ENCODE data around the gene CCDC3.
"Not testable (repeated sequence)": the region's sequence is repeated elsewhere in the genome, so short reads cannot be mapped to it uniquely, and the experiment has no call there.

CCDC3 gene

GRCh38 chr10:13001041-13001886 lies at the start of gene CCDC3:
CCDC3 (minus strand) TSS chr10:13001713; CDS start chr10:13001570, 143 bp downstream.
- no peak for DNase-seq (ENCODE audit: low read depth in 2 of 2, low spot score in 1 of 2)

GRCh38 chr10:13051126-13051694 lies 49.7 kb upstream of the CCDC3 start:
- DNase-seq (ENCODE audit: low read depth in 2 of 2, low spot score in 1 of 2): no peak

GRCh38 chr10:13049774-13050420 lies 48.4 kb upstream of the CCDC3 start:
- no peak for DNase-seq (ENCODE audit: low read depth in 2 of 2, low spot score in 1 of 2)

GRCh38 chr10:13048762-13049161 lies 47.2 kb upstream of the CCDC3 start:
- no peak for DNase-seq (ENCODE audit: low read depth in 2 of 2, low spot score in 1 of 2)

- DNase-seq (ENCODE audit: low read depth in 2 of 2, low spot score in 1 of 2): no peak
These were observed 46.2 kb upstream of the CCDC3 start for GRCh38 chr10:13047529-13048206.

DNA sequence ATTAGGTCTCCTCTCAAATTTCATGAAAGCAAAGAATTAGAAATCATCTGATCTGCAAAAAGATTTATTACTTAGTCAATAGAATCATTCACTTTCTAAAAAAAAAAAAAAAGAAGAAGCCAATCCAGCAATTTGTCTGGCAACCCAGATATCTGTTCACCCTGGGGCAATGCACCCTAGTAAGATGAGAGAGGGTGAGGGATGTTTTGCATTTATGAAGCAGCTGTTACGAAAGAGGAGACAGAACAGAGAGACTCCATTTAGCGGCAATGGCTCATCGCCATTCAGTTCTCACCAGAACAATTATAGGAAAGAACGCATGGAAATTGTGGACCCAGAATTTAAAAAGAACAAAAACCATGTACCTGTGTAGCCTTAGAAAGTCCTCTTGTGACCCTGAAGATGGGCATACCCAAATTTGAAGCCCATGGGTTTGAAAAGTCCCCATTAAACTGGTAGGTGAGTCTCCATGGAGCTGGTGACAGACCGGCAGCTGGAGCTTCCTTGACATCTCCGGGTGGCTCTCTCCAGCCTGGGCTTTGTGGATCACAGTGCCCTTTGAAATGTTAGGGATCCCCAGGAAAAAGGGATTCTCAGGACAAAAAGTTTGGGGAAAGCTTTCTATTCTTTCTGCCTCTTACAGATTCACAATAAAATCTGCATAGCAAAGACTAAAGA lies 45.5 kb upstream of the CCDC3 start:
- DNase-seq (ENCODE audit: low read depth in 2 of 2, low spot score in 1 of 2): no peak

GRCh38 chr10:13043520-13043919 lies 42.0 kb upstream of the CCDC3 start:
- DNase-seq (ENCODE audit: low read depth in 2 of 2, low spot score in 1 of 2): no peak

DNA sequence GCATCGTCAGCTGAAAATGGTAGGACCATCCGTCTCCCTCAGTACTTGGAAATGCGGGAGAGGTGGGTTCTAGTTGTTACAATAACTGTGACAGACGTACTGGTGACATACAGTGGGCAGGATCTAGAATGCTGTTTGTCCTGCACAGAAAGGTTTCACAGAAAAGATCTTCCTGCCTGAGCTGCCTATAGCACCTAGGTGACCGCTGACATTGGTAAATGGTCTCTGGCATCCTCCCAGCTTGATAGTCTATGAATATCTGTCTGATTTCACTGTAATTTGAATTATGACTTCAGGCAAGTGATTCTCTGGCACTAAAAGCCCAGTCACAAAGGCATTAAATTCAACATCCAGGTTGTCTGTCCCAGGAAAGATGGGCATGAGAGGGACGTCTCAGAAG lies 38.2 kb upstream of the CCDC3 start:
- DNase-seq (ENCODE audit: low read depth in 2 of 2, low spot score in 1 of 2): no peak

- DNase-seq (ENCODE audit: low read depth in 2 of 2, low spot score in 1 of 2): no peak
These were observed 36.9 kb upstream of the CCDC3 start for GRCh38 chr10:13038391-13038790.

- DNase-seq (ENCODE audit: low read depth in 2 of 2, low spot score in 1 of 2): no peak
These were observed 36.3 kb upstream of the CCDC3 start for GRCh38 chr10:13037832-13038231.

DNA sequence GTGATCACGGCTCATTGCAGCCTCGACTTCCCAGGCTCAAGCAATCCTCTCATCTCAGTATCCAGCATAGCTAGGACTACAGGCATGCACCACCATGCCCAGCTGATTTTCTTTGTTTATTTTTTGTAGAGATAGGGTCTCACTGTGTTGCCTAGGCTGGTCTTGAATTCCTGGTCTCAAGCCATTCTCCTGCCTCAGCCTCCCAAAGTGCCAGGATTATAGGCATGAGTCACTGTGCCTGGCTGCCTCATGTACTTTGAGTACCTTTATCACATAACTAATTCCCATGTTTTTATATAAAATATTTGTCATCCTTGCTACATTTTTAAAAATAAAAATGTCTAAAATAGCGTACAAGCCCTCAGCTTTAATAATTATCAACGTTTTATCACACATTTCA lies 35.3 kb upstream of the CCDC3 start:
- DNase-seq (ENCODE audit: low read depth in 2 of 2, low spot score in 1 of 2): no peak

DNA sequence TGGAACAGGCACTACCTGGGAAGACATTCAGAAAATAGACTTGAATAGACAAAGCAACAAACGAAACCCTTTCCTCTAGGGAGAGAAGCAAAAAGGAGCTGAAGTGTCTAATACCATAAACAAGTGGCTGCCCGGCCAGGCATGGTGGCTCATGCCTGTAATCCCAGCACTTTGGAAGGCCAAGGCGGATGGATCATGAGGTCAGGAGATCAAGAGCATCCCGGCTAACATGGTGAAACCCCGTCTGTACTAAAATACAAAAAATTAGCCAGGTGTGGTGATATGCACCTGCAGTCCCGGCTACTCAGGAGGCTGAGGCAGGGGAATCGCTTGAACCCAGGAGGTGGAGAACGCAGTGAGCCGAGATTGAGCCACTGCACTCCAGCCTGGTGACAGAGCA lies 34.2 kb upstream of the CCDC3 start:
- not testable (repeated sequence) for DNase-seq (ENCODE audit: low read depth in 2 of 2, low spot score in 1 of 2)

GRCh38 chr10:13026873-13027272 lies 25.4 kb upstream of the CCDC3 start:
- no peak for DNase-seq (ENCODE audit: low read depth in 2 of 2, low spot score in 1 of 2)

GRCh38 chr10:13023754-13024153 lies 22.2 kb upstream of the CCDC3 start:
- DNase-seq (ENCODE audit: low read depth in 2 of 2, low spot score in 1 of 2): no peak

DNA sequence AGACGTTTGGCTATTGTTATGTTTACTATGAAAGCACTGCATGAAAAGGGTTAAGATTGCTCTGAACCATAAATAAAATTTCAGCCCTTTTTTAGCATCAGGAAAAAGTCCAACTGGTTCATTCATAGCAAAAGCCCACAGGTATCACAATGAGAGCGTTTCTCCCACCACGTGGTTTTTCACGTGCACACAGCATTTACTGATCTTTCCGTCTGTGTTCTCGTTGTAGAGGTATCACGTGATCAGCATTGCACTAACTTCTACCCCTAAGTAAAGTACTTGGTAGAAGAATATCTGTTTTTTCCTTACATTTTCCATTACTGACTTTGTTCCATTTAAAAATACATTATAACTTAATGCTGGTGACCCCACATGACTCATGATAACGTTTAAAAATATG lies 17.8 kb upstream of the CCDC3 start:
- no peak for DNase-seq (ENCODE audit: low read depth in 2 of 2, low spot score in 1 of 2)

DNA sequence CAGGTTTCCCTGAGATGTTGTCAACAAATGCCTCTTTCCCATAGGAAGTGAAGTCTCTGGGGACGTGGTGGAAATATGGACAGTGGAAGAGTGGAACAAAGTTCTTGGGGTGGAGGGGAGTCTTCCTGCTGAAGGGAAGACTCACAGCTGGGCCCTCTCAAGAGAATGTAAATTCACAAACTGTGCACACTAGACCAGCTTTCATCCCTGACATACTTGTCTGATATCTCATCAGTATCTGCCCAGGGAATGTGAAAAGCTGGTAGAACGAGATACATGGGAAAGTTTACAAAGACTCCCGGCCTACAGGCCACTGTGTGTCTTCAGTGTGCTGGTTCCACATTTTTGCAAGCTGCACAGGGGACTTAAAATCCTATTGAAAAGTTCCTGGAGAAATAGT lies 16.7 kb upstream of the CCDC3 start:
- no peak for DNase-seq (ENCODE audit: low read depth in 2 of 2, low spot score in 1 of 2)

DNA sequence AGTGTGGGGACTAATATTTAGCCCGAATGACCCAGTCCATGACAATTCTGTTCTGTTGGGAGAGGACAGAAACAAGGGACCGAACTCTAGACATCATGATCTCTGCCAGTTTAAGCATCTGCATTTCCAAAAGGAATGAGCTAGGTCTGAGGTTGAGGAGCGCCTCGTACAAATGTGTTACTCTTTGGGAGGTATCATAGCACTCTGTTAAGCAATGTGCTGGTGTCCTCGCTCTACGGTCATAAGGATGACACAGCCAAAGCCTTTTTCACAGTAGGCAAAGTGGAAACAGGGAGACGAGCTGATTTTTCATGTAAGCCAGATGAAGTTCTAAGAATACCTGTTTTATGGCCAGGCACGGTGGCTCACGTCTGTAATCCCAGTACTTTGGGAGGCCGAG lies 15.4 kb upstream of the CCDC3 start:
- no peak for DNase-seq (ENCODE audit: low read depth in 2 of 2, low spot score in 1 of 2)

GRCh38 chr10:13016426-13016825 lies 14.9 kb upstream of the CCDC3 start:
- DNase-seq (ENCODE audit: low read depth in 2 of 2, low spot score in 1 of 2): no peak

- no peak for DNase-seq (ENCODE audit: low read depth in 2 of 2, low spot score in 1 of 2)
These were observed 4.5 kb upstream of the CCDC3 start for GRCh38 chr10:13006037-13006436.

- DNase-seq (ENCODE audit: low read depth in 2 of 2, low spot score in 1 of 2): no peak
These were observed 2.2 kb upstream of the CCDC3 start for GRCh38 chr10:13003759-13004158.

- DNase-seq (ENCODE audit: low read depth in 2 of 2, low spot score in 1 of 2): no peak
These were observed 1.5 kb upstream of the CCDC3 start for GRCh38 chr10:13003004-13003403.
